CD4-positive, alpha-beta T cell (primary cell): ENCODE results near the gene PPIE. TPM values are rescaled to one million over a fixed set of nuclear protein-coding genes. Genes with fewer than 3 reads are reported as not detected.

ENCODE experiments used
- ATAC-seq: fragments of 200-7000 bp; cut with Tn5 transposase; one replicate; pipeline ENCODE4 v1.10.0; 2022; ENCODE audit warnings: mild to moderate bottlenecking; ENCODE audit not compliant: poor library complexity
- CTCF ChIA-PET: fragments of 350-600 bp; sonication (Branson Sonifier 250); formaldehyde crosslinking; loops from one replicate; lab custom pipeline; 2021; ENCODE audit warnings: antibody characterized with exemption, inconsistent platforms; lab: Charles Lee
- POLR2A ChIA-PET: fragments of 350-600 bp; sonication (Branson Sonifier 250); formaldehyde crosslinking; loops from one replicate; lab custom pipeline; 2021; ENCODE audit warnings: antibody characterized with exemption, inconsistent platforms; lab: Charles Lee
- DNase-seq, 14 experiments: peaks; one replicate each; pipeline ENCODE4 v3.0.0-alpha.2; 2013 to 2020; ENCODE audit warnings: mixed read lengths in 2 of 14
- H3K27ac ChIP-seq, 2 donors: one replicate each; pipeline versions ENCODE4 v1.5.1 to v1.7.0; 2013; ENCODE audit warnings: low read length in 2 of 2, low read depth in 1 of 2, mild to moderate bottlenecking in 1 of 2
- H3K27me3 ChIP-seq, 2 experiments: 1 replicate in 1 of 2; 2 replicates in 1 of 2; pipeline versions ENCODE4 v1.6.1 to v1.7.0; 2013; ENCODE audit warnings: low read length in 2 of 2, control low read depth in 1 of 2, mild to moderate bottlenecking in 1 of 2, moderate library complexity in 1 of 2; ENCODE audit not compliant: insufficient read depth in 2 of 2, control insufficient read depth in 1 of 2
- H3K36me3 ChIP-seq: one replicate; pipeline ENCODE4 v1.6.1; 2013; ENCODE audit warnings: low read length, control low read depth; ENCODE audit not compliant: insufficient read depth
- H3K4me1 ChIP-seq: one replicate; pipeline ENCODE4 v1.6.1; 2013; ENCODE audit warnings: low read length, control low read depth; ENCODE audit not compliant: insufficient read depth
- H3K4me3 ChIP-seq: one replicate; pipeline ENCODE4 v1.5.1; 2013; ENCODE audit warnings: mild to moderate bottlenecking, low read length, moderate library complexity
- H3K9me3 ChIP-seq, 2 experiments: 1 replicate in 1 of 2; 2 replicates in 1 of 2; pipeline versions ENCODE4 v1.6.1 to v1.7.0; 2013; ENCODE audit warnings: low read length in 2 of 2, mild to moderate bottlenecking in 2 of 2, control low read depth in 1 of 2, moderate library complexity in 1 of 2; ENCODE audit not compliant: control insufficient read depth in 1 of 2, insufficient read depth in 1 of 2
- H3K27ac Mint-ChIP-seq: one replicate; pipeline ENCODE4 v1.8.0; 2020; ENCODE audit warnings: mixed read lengths
- H3K27me3 Mint-ChIP-seq: one replicate; pipeline ENCODE4 v1.8.0; 2021; ENCODE audit warnings: mixed read lengths
- H3K36me3 Mint-ChIP-seq: one replicate; pipeline ENCODE4 v1.8.0; 2021; ENCODE audit warnings: low read depth, mixed read lengths
- H3K4me1 Mint-ChIP-seq: one replicate; pipeline ENCODE4 v1.8.0; 2021; ENCODE audit warnings: low read depth, mixed read lengths
- H3K4me3 Mint-ChIP-seq: one replicate; pipeline ENCODE4 v1.8.0; 2020; ENCODE audit warnings: mild to moderate bottlenecking, mixed read lengths
- H3K9me3 Mint-ChIP-seq: one replicate; pipeline ENCODE4 v1.8.0; 2020; ENCODE audit warnings: mixed read lengths
- CTCF ChIP-seq: fragments of 200-600 bp; IDR thresholded peaks from one replicate; pipeline ENCODE4 v1.8.0; 2022; ENCODE audit warnings: antibody characterized with exemption, mild to moderate bottlenecking
- intact Hi-C, 2 experiments: fragments of 100-400 bp; cut with DNase I in 1 of 2; cut with micrococcal nuclease in 1 of 2; formaldehyde crosslinking; loops; one replicate each; pipeline versions ENCODE4 v1.15.1 to v1.9.0; 2023 to 2025; cut with DNase I, micrococcal nuclease
- total RNA-seq, 174 experiments: library from RNA in 2 of 174; stranded (reverse) in 2 of 174; gene quantifications; one replicate each; pipeline ENCODE4 v1.2.3 and lab custom pipeline; 2021 to 2026

PPIE gene
- total RNA-seq, 2 experiments from 2014 or later = 45.0 to 46.7 TPM

GRCh38 chr1:39729842-39730241, 8.8 kb upstream of the PPIE start:
- Mint-ChIP-seq H3K27me3 (peaks cover 86% of the 10 kb centered on the region), H3K4me1 (no peaks in the 10 kb centered on the region)
- peaks cover 36 to 63% of the 10 kb centered on the region in 2 experiments for H3K27me3 ChIP-seq

GRCh38 chr1:39732730-39733129, 6.0 kb upstream of the PPIE start:
- intact Hi-C loops = no loop called here
- H3K4me3 ChIP-seq = no peak overlapping the region
- ATAC-seq (no peak), DNase-seq (no peak)
- H3K9me3 ChIP-seq = no peaks in the 10 kb centered on the region
- H3K27ac ChIP-seq = no peak overlapping the region
- H3K27me3 ChIP-seq = peaks cover 28 to 52% of the 10 kb centered on the region in 2 experiments
- Mint-ChIP-seq H3K27me3 (peaks cover 80% of the 10 kb centered on the region), H3K9me3 (no peaks in the 10 kb centered on the region), H3K4me3 (no peak overlapping the region), H3K36me3 (no peaks in the 10 kb centered on the region), H3K4me1 (no peaks in the 10 kb centered on the region), H3K27ac (no peak overlapping the region)
- no peak for TF ChIP-seq CTCF
- no peaks in the 10 kb centered on the region for H3K36me3 ChIP-seq
- CTCF ChIA-PET = no interaction called here
- POLR2A ChIA-PET = no interaction called here
- peaks cover under 1% of the 10 kb centered on the region for H3K4me1 ChIP-seq

More at GRCh38 chr1:39729842-39730241, 8.8 kb upstream of the PPIE start:
- DNase-seq (no peak), ATAC-seq (no peak)
- no peak for TF ChIP-seq CTCF
- Mint-ChIP-seq H3K27ac (no peak overlapping the region), H3K4me3 (no peak overlapping the region), H3K9me3 (no peaks in the 10 kb centered on the region), H3K36me3 (no peaks in the 10 kb centered on the region)
- ChIA-PET CTCF (no interaction called here), POLR2A (no interaction called here)
- Histone ChIP-seq H3K27ac (no peak overlapping the region), H3K9me3 (no peaks in the 10 kb centered on the region), H3K36me3 (no peaks in the 10 kb centered on the region), H3K4me1 (no peaks in the 10 kb centered on the region), H3K4me3 (no peak overlapping the region)
- intact Hi-C loops = no loop called here

GRCh38 chr1:39733161-39733560, 5.5 kb upstream of the PPIE start:
- H3K27me3 ChIP-seq = peaks cover 24 to 47% of the 10 kb centered on the region in 2 experiments
- DNase-seq = no peak
- Mint-ChIP-seq H3K27me3 (peaks cover 76% of the 10 kb centered on the region), H3K36me3 (no peaks in the 10 kb centered on the region), H3K4me3 (no peak overlapping the region), H3K9me3 (no peaks in the 10 kb centered on the region), H3K4me1 (no peaks in the 10 kb centered on the region), H3K27ac (no peak overlapping the region)
- no peak for TF ChIP-seq CTCF
- no peak overlapping the region for H3K27ac ChIP-seq
- H3K9me3 ChIP-seq = peaks cover 0 to under 1% of the 10 kb centered on the region in 2 experiments
- H3K4me1 ChIP-seq = peaks cover 5% of the 10 kb centered on the region
- ChIA-PET POLR2A (no interaction called here), CTCF (no interaction called here)
- no peaks in the 10 kb centered on the region for H3K36me3 ChIP-seq
- no peak overlapping the region for H3K4me3 ChIP-seq
- intact Hi-C loops = no loop called here
- ATAC-seq = no peak
